Gastroesophageal sphincter (tissue), 4 donors: Measurements from ENCODE around the gene SERINC2. TPM values are rescaled to one million over a fixed set of nuclear protein-coding genes. Genes with fewer than 3 reads are reported as not detected.

Experiments
- ATAC-seq: fragments of 150-250 bp; one replicate; pipeline ENCODE4 v1.9.1; 2016; ENCODE audit warnings: mild to moderate bottlenecking, moderate library complexity
- H3K27ac ChIP-seq, 4 donors: fragments of 200-600 bp; sonication (generic) in 3 of 4; 1 replicate in 3 of 4; 2 replicates in 1 of 4; pipeline ENCODE4 v1.5.1; 2016 to 2019
- H3K27me3 ChIP-seq: fragments of 200-600 bp; sonication (generic); one replicate; pipeline ENCODE4 v1.5.1; 2019
- H3K36me3 ChIP-seq, 2 donors: fragments of 200-600 bp; sonication (generic); one replicate each; pipeline ENCODE4 v1.5.1; 2019; ENCODE audit warnings: control low read depth in 1 of 2
- H3K4me1 ChIP-seq, 3 donors: fragments of 200-600 bp; sonication (generic); 1 replicate in 2 of 3; 2 replicates in 1 of 3; pipeline ENCODE4 v1.5.1; 2016 to 2019; ENCODE audit warnings: control low read depth in 2 of 3
- H3K4me3 ChIP-seq, 2 donors: fragments of 200-600 bp; sonication (generic); one replicate each; pipeline ENCODE4 v1.5.1; 2019; ENCODE audit warnings: mild to moderate bottlenecking in 1 of 2, moderate library complexity in 1 of 2
- H3K9me3 ChIP-seq, 3 donors: fragments of 200-600 bp; sonication (generic); one replicate each; pipeline ENCODE4 v1.5.1; 2017 to 2019; ENCODE audit warnings: control low read depth in 2 of 3
- EP300 ChIP-seq: sonication (generic); formaldehyde crosslinking; IDR thresholded peaks from one replicate; pipeline ENCODE4 v1.6.1; 2017; ENCODE audit warnings: antibody characterized with exemption, mild to moderate bottlenecking
- POLR2A ChIP-seq, 2 donors: fragments of 450-650 bp; IDR thresholded peaks; one replicate each; pipeline ENCODE4 v1.6.1; 2017; ENCODE audit warnings: antibody characterized with exemption in 2 of 2, mild to moderate bottlenecking in 2 of 2, moderate library complexity in 1 of 2
- POLR2AphosphoS5 ChIP-seq: sonication (generic); formaldehyde crosslinking; IDR thresholded peaks from one replicate; pipeline ENCODE4 v1.6.1; 2017; ENCODE audit warnings: antibody characterized with exemption
- WGBS, 2 donors: methylation state at CpG; one replicate each; pipeline ENCODE4 v1.1.5; 2018; ENCODE audit warnings: low coverage in 1 of 2; 5-methylcytosine and 5-hydroxymethylcytosine counted together
- total RNA-seq, 4 donors: library from RNA; depleted of rRNA; stranded (reverse); fragments of >200 nt; gene quantifications; one replicate each; pipeline ENCODE4 v1.1.0, GENCODE V29; 2016
- TF ChIP-seq, protein P1 (sequence below), 4 experiments: fragments of 200-600 bp in 2 of 4; fragments of 450-650 bp in 2 of 4; sonication (generic) in 1 of 4; IDR thresholded peaks; one replicate each; pipeline ENCODE4 v1.5.1; 2017 to 2019; ENCODE audit warnings: antibody characterized with exemption in 4 of 4, mild to moderate bottlenecking in 2 of 4, moderate library complexity in 2 of 4

SERINC2 gene
- total RNA-seq, 4 donors from 2014 or later: 2.5 to 8.7 (median 4.1) TPM

DNA sequence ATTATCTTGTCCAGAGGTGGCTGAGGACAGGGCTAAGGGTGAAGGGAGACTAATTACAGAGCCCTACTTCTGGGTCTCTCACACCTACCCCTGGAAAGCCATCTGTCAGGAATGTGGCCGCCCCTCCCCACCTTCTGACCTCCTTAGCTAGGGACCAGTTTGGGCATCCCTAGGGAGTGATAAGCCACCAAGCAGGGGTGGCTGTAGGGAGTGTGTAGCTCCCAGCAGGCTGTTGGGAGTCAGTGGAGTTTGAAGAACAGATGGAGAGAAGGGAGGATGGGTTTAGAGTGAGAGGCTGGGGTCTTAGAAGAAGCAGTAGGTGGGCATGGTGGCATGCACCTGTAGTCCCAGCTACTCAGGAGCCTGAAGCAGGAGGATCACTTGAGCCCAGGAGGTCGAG is 808 bp upstream of the SERINC2 start:
- WGBS, 2 donors: 63 to 83% methylated on average over 1 of the region's 2 CpGs
- Histone ChIP-seq H3K9me3 (no peaks in the 10 kb centered on the region), H3K36me3 (no peaks in the 10 kb centered on the region), H3K27ac (no peak overlapping the region), H3K4me1 (peaks cover 0 to 19% (median 10%) of the 10 kb centered on the region in 3 donors), H3K27me3 (peaks cover 21% of the 10 kb centered on the region), H3K4me3 (peak overlapping the region in 1 of 2 donors; percentile 77)
- TF ChIP-seq POLR2AphosphoS5 (no peak), EP300 (no peak)
- TF ChIP-seq, protein P1, sequence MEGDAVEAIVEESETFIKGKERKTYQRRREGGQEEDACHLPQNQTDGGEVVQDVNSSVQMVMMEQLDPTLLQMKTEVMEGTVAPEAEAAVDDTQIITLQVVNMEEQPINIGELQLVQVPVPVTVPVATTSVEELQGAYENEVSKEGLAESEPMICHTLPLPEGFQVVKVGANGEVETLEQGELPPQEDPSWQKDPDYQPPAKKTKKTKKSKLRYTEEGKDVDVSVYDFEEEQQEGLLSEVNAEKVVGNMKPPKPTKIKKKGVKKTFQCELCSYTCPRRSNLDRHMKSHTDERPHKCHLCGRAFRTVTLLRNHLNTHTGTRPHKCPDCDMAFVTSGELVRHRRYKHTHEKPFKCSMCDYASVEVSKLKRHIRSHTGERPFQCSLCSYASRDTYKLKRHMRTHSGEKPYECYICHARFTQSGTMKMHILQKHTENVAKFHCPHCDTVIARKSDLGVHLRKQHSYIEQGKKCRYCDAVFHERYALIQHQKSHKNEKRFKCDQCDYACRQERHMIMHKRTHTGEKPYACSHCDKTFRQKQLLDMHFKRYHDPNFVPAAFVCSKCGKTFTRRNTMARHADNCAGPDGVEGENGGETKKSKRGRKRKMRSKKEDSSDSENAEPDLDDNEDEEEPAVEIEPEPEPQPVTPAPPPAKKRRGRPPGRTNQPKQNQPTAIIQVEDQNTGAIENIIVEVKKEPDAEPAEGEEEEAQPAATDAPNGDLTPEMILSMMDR (IDR thresholded peaks at IDR 0.05): no peak
- ATAC-seq: no peak

GRCh38 chr1:31413405-31414001 is 490 bp downstream of the SERINC2 start:
- Histone ChIP-seq H3K4me1 (peaks cover 0 to 19% (median 10%) of the 10 kb centered on the region in 3 donors), H3K9me3 (no peaks in the 10 kb centered on the region), H3K4me3 (peak overlapping the region; percentile 50 to 77), H3K27ac (peak overlapping the region in 2 of 4 donors; percentile 51 to 59), H3K36me3 (no peaks in the 10 kb centered on the region), H3K27me3 (peaks cover 17% of the 10 kb centered on the region)
- peak; percentile 69 for ATAC-seq
- TF ChIP-seq EP300 (no peak), POLR2AphosphoS5 (no peak), POLR2A (IDR thresholded peaks at IDR 0.05) (no peak)
- TF ChIP-seq, protein P1 (IDR thresholded peaks at IDR 0.05): no peak
- WGBS, 2 donors: no CpG with 5 or more reads among the region's 54 CpGs

- Histone ChIP-seq H3K36me3 (no peaks in the 10 kb centered on the region), H3K4me3 (no peak overlapping the region), H3K27me3 (peaks cover 9% of the 10 kb centered on the region), H3K27ac (no peak overlapping the region), H3K4me1 (peaks cover 0 to 19% (median 10%) of the 10 kb centered on the region in 3 donors), H3K9me3 (no peaks in the 10 kb centered on the region)
- no peak for TF ChIP-seq POLR2AphosphoS5
- no peak for TF ChIP-seq EP300
- WGBS, 2 donors: 86 to 90% methylated on average over 2 to 4 of the region's 4 CpGs
- ATAC-seq: no peak
These were observed 2.0 kb downstream of the SERINC2 start for GRCh38 chr1:31414980-31415370.

DNA sequence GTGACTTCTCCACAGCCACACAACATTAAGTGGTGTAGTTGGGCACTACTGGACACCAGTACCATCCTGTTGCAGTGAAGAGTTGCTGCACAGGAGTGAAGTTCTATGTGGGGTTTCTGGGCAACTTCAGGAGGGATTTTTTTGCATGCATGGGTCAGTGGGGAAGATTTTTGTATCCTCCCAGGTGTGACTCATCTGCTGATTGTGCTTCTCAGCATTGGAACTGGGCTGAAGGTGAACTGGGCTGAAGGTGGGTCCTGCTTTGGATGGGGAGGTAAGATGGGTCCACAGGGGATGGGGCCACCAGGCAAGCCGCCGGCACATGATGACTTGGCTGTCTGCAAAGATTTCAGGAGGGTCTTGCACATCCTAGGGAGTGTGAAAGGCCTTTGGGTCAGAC is 2.6 kb downstream of the SERINC2 start:
- H3K9me3 ChIP-seq: no peaks in the 10 kb centered on the region
- ATAC-seq: no peak
- TF ChIP-seq, protein P1 (IDR thresholded peaks at IDR 0.05): no peak
- TF ChIP-seq POLR2AphosphoS5: no peak
- no peak for TF ChIP-seq POLR2A (IDR thresholded peaks at IDR 0.05)
- no peak overlapping the region for H3K4me3 ChIP-seq
- peaks cover 0 to 19% (median 10%) of the 10 kb centered on the region in 3 donors for H3K4me1 ChIP-seq
- WGBS, 2 donors: no CpG with 5 or more reads among the region's 2 CpGs
- H3K36me3 ChIP-seq: no peaks in the 10 kb centered on the region
- peaks cover 2% of the 10 kb centered on the region for H3K27me3 ChIP-seq
- no peak overlapping the region for H3K27ac ChIP-seq

GRCh38 chr1:31416101-31416736 is 3.2 kb downstream of the SERINC2 start:
- H3K4me1 ChIP-seq: peaks cover 0 to 19% (median 10%) of the 10 kb centered on the region in 3 donors
- WGBS, 2 donors: 79 to 88% methylated on average over 2 to 5 of the region's 7 CpGs
- no peak for TF ChIP-seq POLR2AphosphoS5
- TF ChIP-seq, protein P1 (IDR thresholded peaks at IDR 0.05): no peak
- H3K27ac ChIP-seq: no peak overlapping the region
- no peak for ATAC-seq
- H3K27me3 ChIP-seq: no peaks in the 10 kb centered on the region
- H3K9me3 ChIP-seq: no peaks in the 10 kb centered on the region
- H3K4me3 ChIP-seq: no peak overlapping the region
- no peaks in the 10 kb centered on the region for H3K36me3 ChIP-seq
